ENCODE measurements around the gene NOVA2. TPM values are rescaled to one million over a fixed set of nuclear protein-coding genes. Genes with fewer than 3 reads are reported as not detected.

NOVA2 gene
- total RNA-seq, 1 donor from 2014 or later = not detected

- H3K36me3 Mint-ChIP-seq (ENCODE audit: low read depth) = peaks cover 29% of the 10 kb centered on the region
- ATAC-seq (ENCODE audit: low read depth) (no peak), DNase-seq (no peak)
- no peak overlapping the region for H3K4me3 Mint-ChIP-seq
- peaks cover 23% of the 10 kb centered on the region for H3K4me1 Mint-ChIP-seq
- no peaks in the 10 kb centered on the region for H3K9me3 Mint-ChIP-seq
- CTCF ChIA-PET = no interaction called here
- intact Hi-C loops (cut with micrococcal nuclease) = no loop called here
- no peak overlapping the region for H3K27ac Mint-ChIP-seq
- no peak for TF ChIP-seq CTCF (IDR thresholded peaks at IDR 0.05)
- POLR2A ChIA-PET = no interaction called here
- H3K27me3 Mint-ChIP-seq = no peaks in the 10 kb centered on the region
Measured at GRCh38 chr19:45895519-45895972, 78.1 kb downstream of the NOVA2 start.

DNA sequence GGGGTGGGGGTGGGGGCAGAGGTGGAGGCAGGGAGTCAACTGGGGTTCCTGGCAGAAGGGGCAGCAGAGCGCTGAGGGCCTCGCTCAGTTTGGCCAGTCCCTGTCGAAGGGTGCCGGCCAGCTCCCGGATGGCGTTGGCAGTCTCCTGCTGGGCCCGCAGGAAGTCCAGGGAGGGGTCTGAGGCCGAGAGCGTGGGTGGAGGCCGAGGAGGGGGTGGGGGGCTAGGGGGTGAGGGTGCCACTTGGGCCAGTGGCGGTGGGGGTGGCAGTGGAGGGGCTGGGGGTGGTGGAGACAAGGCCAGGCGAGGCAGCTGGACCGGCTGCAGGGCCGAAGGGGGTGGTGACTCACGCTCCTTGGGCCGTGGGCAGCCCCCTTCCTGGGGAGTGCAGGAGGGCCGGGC is 82.8 kb downstream of the NOVA2 start:
- peaks cover 22% of the 10 kb centered on the region for H3K36me3 Mint-ChIP-seq (ENCODE audit: low read depth)
- no peak overlapping the region for H3K4me3 Mint-ChIP-seq
- POLR2A ChIA-PET = no interaction called here
- no peak for ATAC-seq (ENCODE audit: low read depth)
- DNase-seq = no peak
- H3K9me3 Mint-ChIP-seq = no peaks in the 10 kb centered on the region
- intact Hi-C loops (cut with micrococcal nuclease) = no loop called here
- H3K27me3 Mint-ChIP-seq = no peaks in the 10 kb centered on the region
- no peak overlapping the region for H3K27ac Mint-ChIP-seq
- H3K4me1 Mint-ChIP-seq = peaks cover 20% of the 10 kb centered on the region
- CTCF ChIA-PET = no interaction called here
- no peak for TF ChIP-seq CTCF (IDR thresholded peaks at IDR 0.05)

GRCh38 chr19:45889210-45889885 is 84.3 kb downstream of the NOVA2 start:
- Mint-ChIP-seq H3K4me3 (no peak overlapping the region), H3K4me1 (peaks cover 20% of the 10 kb centered on the region), H3K27me3 (no peaks in the 10 kb centered on the region), H3K27ac (no peak overlapping the region), H3K36me3 (ENCODE audit: low read depth) (peaks cover 11% of the 10 kb centered on the region), H3K9me3 (no peaks in the 10 kb centered on the region)
- no peak for DNase-seq
- intact Hi-C loops (cut with micrococcal nuclease) = loop anchor here (5.0 to 10.0 kb wide), 2 partner anchors 128 to 455 kb away; partner anchors contain the start of gene PPP5C
- ChIA-PET POLR2A (interaction anchor here (5.0 kb wide), 1 partner anchor 14 kb away, joined by 60 read pairs; the partner anchor contains the start of gene MYPOP), CTCF (no interaction called here)
- ATAC-seq (ENCODE audit: low read depth) = no peak
- no peak for TF ChIP-seq CTCF (IDR thresholded peaks at IDR 0.05)

DNA sequence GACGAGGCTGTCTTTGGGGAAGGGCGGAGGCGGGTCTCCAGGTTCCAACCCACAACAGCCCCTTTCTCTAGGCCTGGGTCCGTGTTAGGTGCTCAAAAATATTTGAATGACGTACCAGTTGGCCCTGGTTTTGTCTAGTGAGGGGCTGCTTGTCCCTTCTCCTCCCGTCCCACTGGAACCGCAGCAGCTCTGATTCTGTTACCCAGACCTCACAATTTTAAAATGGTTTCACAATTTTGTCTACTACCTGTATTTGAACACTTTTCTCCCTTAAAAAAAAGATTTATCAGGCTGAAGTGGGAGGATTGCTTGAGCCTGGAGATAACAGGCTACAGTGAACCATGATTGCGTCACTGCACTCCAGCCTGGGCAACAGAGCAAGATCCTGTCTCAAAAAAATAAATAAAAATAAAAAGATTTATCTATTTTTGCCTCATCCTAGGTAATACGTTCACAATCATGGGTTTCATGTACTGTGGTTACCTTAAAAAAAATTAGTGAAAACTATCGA is 86.4 kb downstream of the NOVA2 start:
- H3K4me3 Mint-ChIP-seq = peak overlapping the region; percentile 92
- H3K4me1 Mint-ChIP-seq = peaks cover 30% of the 10 kb centered on the region
- H3K27me3 Mint-ChIP-seq = no peaks in the 10 kb centered on the region
- no peak for TF ChIP-seq CTCF (IDR thresholded peaks at IDR 0.05)
- peaks cover 17% of the 10 kb centered on the region for H3K36me3 Mint-ChIP-seq (ENCODE audit: low read depth)
- H3K27ac Mint-ChIP-seq = peak overlapping the region; percentile 94
- DNase-seq = no peak
- H3K9me3 Mint-ChIP-seq = no peaks in the 10 kb centered on the region
- no peak for ATAC-seq (ENCODE audit: low read depth)
- ChIA-PET POLR2A (interaction anchor here (0.9 to 5.0 kb wide), 5 partner anchors 16 to 303 kb away, joined by 4 to 60 read pairs (median 15); partner anchors contain the start of genes FOXA3, MYPOP, SIX5 and SYMPK), CTCF (interaction anchor here (1.4 kb wide), 1 partner anchor 23 kb away, joined by 4 read pairs; the partner anchor contains the start of gene FOXA3)
- intact Hi-C loops (cut with micrococcal nuclease) = loop anchor here (2.0 to 10.0 kb wide), 3 partner anchors 130 to 458 kb away; partner anchors contain the start of genes FBXO46 and PPP5C
